Fibroblast of upper back skin (primary cell): ENCODE measurements around the gene COL26A1.
"Not testable (repeated sequence)": the region's sequence is repeated elsewhere in the genome, so short reads cannot be mapped to it uniquely, and the experiment has no call there.

Experiments
- DNase-seq: peaks from one replicate; pipeline ENCODE4 v3.0.0-alpha.2; 2013

COL26A1 gene

GRCh38 chr7:101602082-101602481 lies 239.4 kb downstream of the COL26A1 start:
- DNase-seq, result no peak

GRCh38 chr7:101602484-101603241 lies 240.0 kb downstream of the COL26A1 start:
- DNase-seq, result peak; percentile 68

GRCh38 chr7:101604331-101604933 lies 241.8 kb downstream of the COL26A1 start:
- DNase-seq, result no peak

GRCh38 chr7:101604934-101605332 lies 242.3 kb downstream of the COL26A1 start:
- DNase-seq, result not testable (repeated sequence)

GRCh38 chr7:101605611-101606497 lies 243.2 kb downstream of the COL26A1 start:
- DNase-seq, result peak; percentile 12

- DNase-seq, result no peak
These were observed 243.8 kb downstream of the COL26A1 start for GRCh38 chr7:101606498-101606923.
